RKO (cell line): Measurements from ENCODE around the gene STRN3.
A peak's percentile ranks its signal among the peaks of the same experiment; 100 is the strongest.
"Not testable (repeated sequence)": the region's sequence is repeated elsewhere in the genome, so short reads cannot be mapped to it uniquely, and the experiment has no call there.

Experiments used
- DNase-seq: peaks from one replicate; pipeline ENCODE4 v3.0.0-alpha.2; 2016; ENCODE audit warnings: low spot score

STRN3 gene

GRCh38 chr14:31000629-31001338 lies 25.4 kb downstream of the STRN3 start:
- no peak for DNase-seq

DNA sequence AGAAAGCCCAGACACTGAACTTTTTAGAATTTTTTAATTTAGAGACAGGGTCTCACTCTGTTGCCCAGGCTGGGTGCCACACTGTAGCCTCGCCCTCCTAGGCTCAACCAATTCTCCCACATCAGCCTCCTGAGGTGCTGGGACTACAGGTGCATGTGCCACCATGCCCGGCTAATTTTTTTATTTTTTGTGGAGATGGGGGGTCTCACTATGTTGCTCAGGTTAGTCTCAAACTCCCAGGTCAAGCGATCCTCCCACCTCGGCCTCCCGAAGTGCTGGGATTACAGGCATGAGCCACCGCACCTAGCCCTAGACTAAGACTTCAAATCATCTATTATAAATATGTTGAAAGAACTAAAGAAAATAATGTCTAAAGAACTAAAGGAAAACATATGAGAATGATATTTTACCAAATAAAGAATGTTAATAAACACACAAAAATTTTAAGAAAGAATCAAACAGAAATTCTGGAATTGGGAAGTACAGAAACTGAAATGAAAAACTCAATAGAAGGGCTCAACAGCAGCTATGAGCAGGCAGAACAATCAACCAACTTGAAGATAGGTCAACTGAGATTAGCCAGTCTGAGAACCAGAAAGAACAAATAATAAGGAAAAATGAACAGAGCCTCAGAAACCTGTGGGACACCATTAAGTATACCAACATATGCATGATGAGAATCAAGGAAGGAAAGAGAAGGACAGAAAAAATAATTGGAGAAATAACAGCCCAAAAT lies 27.0 kb downstream of the STRN3 start:
- DNase-seq = no peak

- DNase-seq = no peak
Observed at GRCh38 chr14:30998100-30998706, 28.0 kb downstream of the STRN3 start.

GRCh38 chr14:30996892-30997659 lies 29.1 kb downstream of the STRN3 start:
- DNase-seq = no peak

GRCh38 chr14:30995689-30996088 lies 30.5 kb downstream of the STRN3 start:
- DNase-seq = no peak

GRCh38 chr14:30994681-30995620 lies 31.2 kb downstream of the STRN3 start:
- DNase-seq = no peak

- DNase-seq = no peak
Observed at GRCh38 chr14:30993071-30993470, 33.1 kb downstream of the STRN3 start.

DNA sequence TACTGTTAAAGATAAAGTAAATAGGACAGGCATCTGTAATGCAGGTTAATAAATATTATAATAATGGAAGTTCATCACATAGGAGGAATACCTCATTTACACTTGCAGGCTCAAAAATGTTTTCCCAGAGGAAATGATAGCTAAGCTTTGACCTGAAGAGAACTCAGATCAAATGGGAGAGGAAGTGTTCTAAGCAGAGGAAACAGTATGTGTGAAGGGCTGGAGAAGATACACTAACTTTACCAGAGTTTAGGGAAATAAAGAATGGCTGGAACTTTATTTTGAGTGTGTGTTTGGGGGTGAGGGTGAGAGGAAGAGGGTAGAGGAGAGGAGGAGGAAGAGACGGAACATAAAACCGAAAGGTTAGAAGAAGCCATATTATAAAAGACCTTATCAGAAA lies 34.8 kb downstream of the STRN3 start:
- no peak for DNase-seq

DNA sequence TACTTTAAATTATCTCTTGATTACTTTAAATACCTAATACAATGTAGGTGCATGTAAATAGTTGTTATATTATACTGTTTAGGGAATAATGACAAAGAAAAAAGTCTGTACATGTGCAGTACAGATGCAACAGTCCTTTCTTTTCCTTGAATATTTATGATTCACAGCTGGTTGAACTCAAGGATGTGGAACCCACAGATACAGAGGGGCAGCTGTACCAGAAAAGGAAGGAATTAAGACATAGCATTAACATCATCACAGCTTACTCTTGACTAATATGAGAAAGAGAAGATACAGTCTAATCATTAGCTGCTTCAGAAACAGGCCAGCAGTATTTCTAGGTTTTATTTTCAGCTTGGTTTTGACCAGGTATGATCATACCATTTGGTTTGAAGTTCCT lies 35.4 kb downstream of the STRN3 start:
- no peak for DNase-seq

DNA sequence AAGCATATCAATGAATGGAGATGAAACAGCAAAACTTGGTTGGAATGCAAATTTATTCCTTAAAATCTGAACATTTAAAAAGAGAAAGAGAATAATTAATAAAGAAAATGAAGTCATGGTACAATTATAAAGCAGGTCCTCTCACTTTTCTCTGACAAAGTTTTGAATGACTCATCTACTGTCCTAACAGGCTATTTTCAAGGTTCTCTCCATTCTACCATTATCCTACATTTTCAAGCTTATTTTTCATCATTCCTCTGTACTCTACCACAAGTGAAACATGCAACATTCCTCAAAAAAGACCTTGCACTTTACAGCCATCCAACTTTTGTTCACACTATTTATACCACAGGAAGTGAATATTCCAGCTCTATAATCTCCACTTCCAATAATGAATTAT lies 37.7 kb downstream of the STRN3 start:
- no peak for DNase-seq

- no peak for DNase-seq
Observed at GRCh38 chr14:30985796-30986195, 40.4 kb downstream of the STRN3 start.

- no peak for DNase-seq
Observed at GRCh38 chr14:30983858-30984257, 42.3 kb downstream of the STRN3 start.

- no peak for DNase-seq
Observed at GRCh38 chr14:30982533-30982932, 43.6 kb downstream of the STRN3 start.

GRCh38 chr14:30980980-30981379 lies 45.2 kb downstream of the STRN3 start:
- DNase-seq = no peak

DNA sequence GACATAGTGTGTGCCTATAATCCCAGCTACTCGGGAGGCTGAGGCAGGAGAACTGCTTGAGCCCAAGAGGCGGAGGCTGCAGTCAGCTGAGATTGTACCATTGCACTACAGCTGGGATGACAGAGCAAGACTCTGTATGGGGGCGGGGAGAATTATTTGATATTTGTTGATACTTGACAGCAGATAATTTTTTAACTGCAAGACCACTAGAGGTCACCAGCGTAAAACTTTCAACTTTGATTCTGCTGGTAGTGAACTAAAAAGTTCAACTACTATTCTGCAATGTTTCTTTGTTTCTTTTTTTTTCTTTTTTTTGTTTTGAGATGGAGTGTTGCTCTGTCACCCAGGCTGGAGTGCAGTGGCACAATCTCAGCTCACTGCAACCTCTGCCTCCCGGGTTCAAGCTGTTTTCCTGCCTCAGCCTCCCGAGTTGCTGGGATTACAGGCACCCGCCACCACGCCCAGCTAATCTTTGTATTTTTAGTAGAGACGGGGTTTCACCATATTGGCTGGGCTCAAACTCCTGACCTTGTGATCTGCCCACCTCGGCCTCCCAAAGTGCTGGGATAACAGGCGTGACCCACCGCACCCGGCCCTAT lies 46.0 kb downstream of the STRN3 start:
- peak; percentile 86 for DNase-seq

DNA sequence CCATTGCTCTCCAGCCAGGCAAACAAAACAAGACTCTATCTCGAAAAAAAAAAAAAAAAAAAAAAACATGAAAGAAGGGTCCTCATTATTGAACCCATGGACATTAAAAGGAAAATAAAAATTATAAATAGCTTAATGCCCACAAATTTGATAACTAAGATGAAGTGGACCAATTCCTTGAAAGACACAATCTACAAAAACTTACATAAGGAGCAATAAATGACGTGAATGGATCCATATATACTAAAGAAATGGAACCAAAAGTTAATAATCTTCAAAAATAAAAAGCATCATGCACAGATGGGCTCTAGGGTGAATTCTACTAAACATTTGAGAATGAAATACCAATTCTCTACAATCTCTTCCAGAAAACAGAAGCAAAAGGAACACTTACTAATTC lies 48.4 kb downstream of the STRN3 start:
- no peak for DNase-seq

- no peak for DNase-seq
Observed at GRCh38 chr14:30974628-30975027, 51.6 kb downstream of the STRN3 start.

GRCh38 chr14:30972882-30973582 lies 53.1 kb downstream of the STRN3 start:
- no peak for DNase-seq

GRCh38 chr14:30972036-30972732 lies 54.0 kb downstream of the STRN3 start:
- not testable (repeated sequence) for DNase-seq

DNA sequence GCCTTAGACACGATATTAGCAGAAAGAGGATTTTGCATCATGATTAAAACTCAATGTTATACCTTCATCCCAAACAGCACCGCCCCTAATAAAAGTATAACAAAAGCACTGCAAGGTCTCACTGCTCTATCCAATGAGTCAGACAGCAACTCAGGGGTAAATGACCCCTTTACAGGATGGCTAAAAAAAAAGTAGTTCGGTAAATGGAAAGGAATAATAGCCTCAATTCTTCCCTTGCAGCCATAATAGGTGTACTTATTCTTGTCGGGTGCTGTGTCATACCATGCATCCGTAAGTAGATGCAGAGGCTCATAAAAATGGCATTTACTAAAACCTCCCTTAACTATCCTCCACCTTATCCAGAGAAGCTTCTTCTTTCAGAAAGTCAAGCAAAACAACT lies 54.6 kb downstream of the STRN3 start:
- DNase-seq = no peak
